Measurements from ENCODE around the gene PRR13.

- no peak for TF ChIP-seq EZH2phosphoT487 (IDR thresholded peaks at IDR 0.05; ENCODE audit: borderline replicate concordance)
- TF ChIP-seq CTCF (IDR thresholded peaks at IDR 0.05 in 2 of 3, conservative IDR thresholded peaks at IDR 0.05 in 1 of 3; ENCODE audit: borderline replicate concordance in 1 of 3, insufficient read depth in 1 of 3, low read depth in 2 of 3, low read length in 2 of 3): no peak
- TF ChIP-seq POLR2A (IDR thresholded peaks at IDR 0.05; ENCODE audit: borderline replicate concordance, extremely low read depth, insufficient read depth, insufficient read length): no peak
- TF ChIP-seq RAD21 (IDR thresholded peaks at IDR 0.05; ENCODE audit: low read depth): no peak
- no peak for TF ChIP-seq REST (IDR thresholded peaks at IDR 0.05; ENCODE audit: low read depth)
- no peak for TF ChIP-seq EZH2 (IDR thresholded peaks at IDR 0.05)
- no peak for TF ChIP-seq POLR2AphosphoS5 (IDR thresholded peaks at IDR 0.05; ENCODE audit: low read depth, low read length)
- TF ChIP-seq JUND (IDR thresholded peaks at IDR 0.05): no peak
- TF ChIP-seq CBX3 (IDR thresholded peaks at IDR 0.05; ENCODE audit: low read depth): no peak
- TF ChIP-seq YY1 (IDR thresholded peaks at IDR 0.05; ENCODE audit: extremely low read depth, insufficient replicate concordance, low read depth, low read length): no peak
- no peak for TF ChIP-seq EGR1 (IDR thresholded peaks at IDR 0.05; ENCODE audit: low read depth)
- TF ChIP-seq ZNF274 (IDR thresholded peaks at IDR 0.05; ENCODE audit: low read depth, low read length): no peak
- no peak for TF ChIP-seq MAX (IDR thresholded peaks at IDR 0.05)
- no peak for TF ChIP-seq FOSL1 (IDR thresholded peaks at IDR 0.05; ENCODE audit: low read depth)
These were observed 43.4 kb downstream of the PRR13 start for GRCh38 chr12:53484686-53485575.

Data from HCT116 (cell line).